DND-41 (cell line): ENCODE measurements around the gene AFAP1L1.

Experiments used
- CTCF ChIP-seq: IDR thresholded peaks from 2 replicates; pipeline ENCODE4 v1.5.1; 2012; ENCODE audit warnings: borderline replicate concordance, low read length, moderate library complexity, mild to moderate bottlenecking; ENCODE audit not compliant: poor library complexity, severe bottlenecking; ENCODE audit errors: extremely low read depth
- EZH2 ChIP-seq: IDR thresholded peaks from 3 replicates; pipeline ENCODE4 v1.6.1; 2012; ENCODE audit warnings: borderline replicate concordance, low read depth, mild to moderate bottlenecking, moderate library complexity, low read length, inconsistent platforms; ENCODE audit not compliant: severe bottlenecking

- TF ChIP-seq CTCF = no peak
- TF ChIP-seq EZH2 = no peak
Observed at GRCh38 chr5:149240354-149240998, 31.2 kb upstream of the AFAP1L1 start.
